CD4-positive, alpha-beta T cell treated with Interleukin-12 subunit alpha and Interleukin-12 subunit beta, for 1 hour (primary cell): ENCODE measurements around the gene ELK1.
A peak's percentile ranks its signal among the peaks of the same experiment; 100 is the strongest.
"Not testable (repeated sequence)": the region's sequence is repeated elsewhere in the genome, so short reads cannot be mapped to it uniquely, and the experiment has no call there.

Experiments used
- DNase-seq: peaks from one replicate; pipeline ENCODE4 v3.0.0-alpha.2; 2020

Gene ELK1, protein sequence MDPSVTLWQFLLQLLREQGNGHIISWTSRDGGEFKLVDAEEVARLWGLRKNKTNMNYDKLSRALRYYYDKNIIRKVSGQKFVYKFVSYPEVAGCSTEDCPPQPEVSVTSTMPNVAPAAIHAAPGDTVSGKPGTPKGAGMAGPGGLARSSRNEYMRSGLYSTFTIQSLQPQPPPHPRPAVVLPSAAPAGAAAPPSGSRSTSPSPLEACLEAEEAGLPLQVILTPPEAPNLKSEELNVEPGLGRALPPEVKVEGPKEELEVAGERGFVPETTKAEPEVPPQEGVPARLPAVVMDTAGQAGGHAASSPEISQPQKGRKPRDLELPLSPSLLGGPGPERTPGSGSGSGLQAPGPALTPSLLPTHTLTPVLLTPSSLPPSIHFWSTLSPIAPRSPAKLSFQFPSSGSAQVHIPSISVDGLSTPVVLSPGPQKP

DNA sequence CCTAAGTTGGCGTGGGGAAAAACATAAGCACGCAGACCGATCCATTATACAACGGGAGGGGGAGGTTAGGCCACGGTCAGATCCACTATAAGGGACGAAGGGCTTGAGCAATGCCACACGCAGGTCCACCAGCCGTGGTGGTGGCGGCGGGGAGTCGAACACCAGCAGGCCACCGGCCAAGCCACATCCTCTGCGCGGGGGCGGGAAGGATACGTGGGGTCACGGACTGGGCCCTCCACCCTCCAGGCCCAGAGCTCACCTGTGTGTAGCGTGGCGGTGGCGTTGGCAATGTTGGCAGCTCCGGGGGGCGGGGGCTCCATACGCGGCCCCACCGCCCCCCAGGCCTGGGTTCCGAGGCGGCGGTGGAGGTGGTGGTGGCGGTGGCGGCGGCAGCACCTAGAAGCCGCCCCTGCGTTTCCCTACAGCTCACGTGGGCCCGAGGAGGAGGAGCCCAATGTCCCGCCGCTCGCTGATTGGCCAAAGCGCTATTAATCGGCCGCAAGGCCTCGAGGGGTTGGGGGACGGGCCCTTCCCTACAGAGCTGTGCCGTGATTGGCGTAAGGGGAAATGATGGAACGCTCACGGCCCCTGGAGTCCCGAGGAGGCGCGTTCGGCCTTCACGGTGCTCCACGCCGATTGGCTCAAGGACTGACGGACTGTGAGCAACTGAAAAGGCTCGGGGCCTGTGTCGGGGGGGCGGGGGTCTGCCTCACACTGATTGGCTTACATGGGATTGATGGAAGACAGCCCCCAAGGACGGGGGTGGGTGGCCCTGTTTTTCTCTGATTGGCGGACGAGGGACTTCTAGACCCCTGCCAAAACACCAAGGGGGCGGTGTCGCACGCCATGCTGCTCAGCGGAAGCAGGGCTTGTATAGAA is at the start of gene ELK1:
TSS of gene ELK1 (minus strand) at position 400 of the 879 bp plus-strand sequence. CDS start 9,122 bp downstream, outside the sequence.
- DNase-seq: peak; percentile 93

DNA sequence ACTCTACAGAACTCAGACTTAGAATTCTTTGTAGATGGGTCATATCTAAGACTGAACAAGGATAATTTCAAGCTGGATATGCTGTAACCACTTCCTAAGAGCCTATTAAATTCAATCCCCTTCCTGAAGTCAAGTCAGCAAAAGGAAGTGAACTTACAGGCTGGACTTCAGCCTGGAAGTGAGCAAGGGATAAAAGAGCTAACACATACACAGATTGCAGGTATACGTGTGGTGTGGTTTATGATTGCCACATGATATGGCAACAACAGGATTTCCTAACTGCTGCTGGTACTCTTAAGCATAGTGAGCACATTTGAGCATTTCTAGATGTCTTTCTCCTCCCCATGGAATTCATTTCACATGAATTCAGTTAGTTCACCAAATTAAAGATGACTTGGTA is 46.8 kb upstream of the ELK1 start:
- DNase-seq: no peak

DNA sequence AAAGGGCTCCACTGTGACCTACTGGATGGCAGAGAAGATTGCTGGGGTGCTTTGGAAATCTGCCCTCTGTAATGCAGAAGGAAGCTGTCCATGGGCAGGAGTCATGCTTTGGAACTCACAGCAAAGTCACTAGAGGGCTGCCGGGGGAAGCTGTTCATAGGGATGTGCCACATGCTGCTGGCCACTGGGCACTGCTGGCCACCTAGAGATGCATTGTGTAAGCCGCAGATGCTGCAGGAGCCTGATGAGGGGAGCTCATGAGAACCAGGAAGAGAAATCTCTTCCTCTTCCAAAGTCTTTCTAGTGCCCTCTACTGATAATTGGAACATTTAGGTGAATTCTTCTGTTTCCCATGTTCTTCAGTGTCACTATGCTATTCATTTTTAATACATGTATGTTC is 39.8 kb upstream of the ELK1 start:
- no peak for DNase-seq

- DNase-seq: no peak
Measured at GRCh38 chrX:47687263-47687662, 36.9 kb upstream of the ELK1 start.

DNA sequence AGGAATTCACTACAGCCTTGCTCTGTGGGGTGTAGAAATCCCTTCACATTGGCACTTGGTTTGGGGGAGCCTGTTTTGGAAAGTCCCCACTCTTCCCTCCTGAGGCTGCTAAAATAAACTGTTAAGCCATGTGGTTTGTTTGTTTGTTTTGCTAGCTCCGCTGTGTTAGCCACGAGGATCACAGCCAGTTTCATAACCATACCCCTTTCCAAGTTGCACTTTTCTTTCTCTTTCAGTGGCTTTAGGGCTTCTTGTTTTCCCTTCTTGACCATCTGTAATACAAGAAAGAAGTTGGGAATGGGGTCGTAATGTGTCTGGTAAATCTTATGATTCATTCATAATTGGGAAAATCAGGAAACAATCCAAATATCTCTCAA is 33.5 kb upstream of the ELK1 start:
- no peak for DNase-seq

DNA sequence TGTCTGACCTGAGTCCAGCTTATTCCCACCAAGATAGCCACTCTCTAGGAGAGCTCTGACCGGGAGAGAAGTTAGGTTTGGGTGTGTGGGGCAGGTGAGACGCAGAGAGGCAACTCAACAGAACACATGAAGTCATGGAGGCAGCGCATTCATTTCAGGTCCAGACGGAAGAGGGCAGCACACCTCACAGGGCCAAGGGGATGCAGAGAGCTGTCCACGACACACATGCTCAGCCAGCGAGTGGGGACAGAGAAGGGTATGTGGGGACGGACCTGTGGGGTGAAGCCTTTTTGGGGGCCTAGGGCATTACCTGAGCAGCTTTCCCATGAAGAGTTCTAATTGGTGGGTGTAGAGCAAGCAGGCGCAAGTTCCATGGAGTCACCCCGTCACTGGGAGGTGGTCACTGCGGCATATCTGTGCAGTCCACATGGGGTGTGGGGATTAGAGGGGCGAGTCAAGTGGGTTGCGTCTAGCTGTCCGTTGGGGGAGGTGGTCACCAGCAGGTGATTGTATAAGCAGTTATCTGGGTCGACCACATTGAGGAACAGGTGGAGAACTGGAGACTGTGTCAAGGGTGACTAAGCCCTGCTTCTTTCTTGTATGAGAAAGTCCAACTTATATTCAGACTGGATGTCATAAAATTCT is 32.9 kb upstream of the ELK1 start:
- DNase-seq: no peak

- not testable (repeated sequence) for DNase-seq
Measured at GRCh38 chrX:47675959-47676859, 25.8 kb upstream of the ELK1 start.

DNA sequence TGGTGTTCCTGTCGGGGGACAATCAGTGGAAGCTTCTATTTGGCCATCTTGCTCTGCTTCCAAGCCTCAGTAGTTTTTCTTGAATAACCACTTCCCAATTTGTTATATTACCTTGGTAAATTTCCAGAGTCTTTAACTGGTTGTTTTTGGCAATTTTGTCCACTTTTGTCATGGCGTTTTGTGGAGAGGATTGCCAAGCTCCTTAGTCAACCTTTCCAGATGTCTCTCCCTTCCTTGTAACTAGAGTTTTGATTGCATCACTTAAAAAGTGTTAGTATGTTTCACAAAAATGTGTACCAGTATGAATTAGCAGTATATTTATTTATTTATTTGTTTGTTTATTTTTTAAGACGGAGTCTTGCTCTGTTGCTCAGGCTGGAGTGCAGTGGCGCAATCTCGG is 24.4 kb upstream of the ELK1 start:
- no peak for DNase-seq

- DNase-seq: not testable (repeated sequence)
Measured at GRCh38 chrX:47665797-47666196, 15.4 kb upstream of the ELK1 start.

GRCh38 chrX:47664737-47665136 is 14.4 kb upstream of the ELK1 start:
- DNase-seq: no peak

DNA sequence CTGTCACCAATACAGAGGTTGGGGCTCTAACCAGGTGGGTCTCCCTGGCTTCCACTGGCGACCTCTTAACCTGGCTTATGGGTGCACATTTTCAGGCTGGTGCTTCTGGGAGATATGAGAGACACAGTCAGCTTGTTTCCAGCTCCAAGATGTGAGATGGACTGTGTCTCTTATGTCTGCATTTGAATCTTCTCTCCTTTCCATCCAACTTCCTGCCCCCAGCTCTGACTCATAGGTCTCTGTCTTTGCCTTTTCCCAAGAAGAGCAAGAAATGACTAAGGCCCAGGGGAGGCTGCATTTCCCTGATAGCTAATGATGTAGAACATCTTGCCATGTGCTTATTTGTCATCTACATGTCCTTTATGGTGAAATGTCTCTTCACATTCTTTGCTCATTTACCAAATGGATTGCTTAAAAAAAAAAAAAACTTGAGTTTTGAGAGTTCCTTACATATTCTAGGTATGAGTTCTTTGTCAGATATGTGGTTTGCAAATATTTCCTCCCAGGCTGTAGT is 11.8 kb upstream of the ELK1 start:
- no peak for DNase-seq

DNA sequence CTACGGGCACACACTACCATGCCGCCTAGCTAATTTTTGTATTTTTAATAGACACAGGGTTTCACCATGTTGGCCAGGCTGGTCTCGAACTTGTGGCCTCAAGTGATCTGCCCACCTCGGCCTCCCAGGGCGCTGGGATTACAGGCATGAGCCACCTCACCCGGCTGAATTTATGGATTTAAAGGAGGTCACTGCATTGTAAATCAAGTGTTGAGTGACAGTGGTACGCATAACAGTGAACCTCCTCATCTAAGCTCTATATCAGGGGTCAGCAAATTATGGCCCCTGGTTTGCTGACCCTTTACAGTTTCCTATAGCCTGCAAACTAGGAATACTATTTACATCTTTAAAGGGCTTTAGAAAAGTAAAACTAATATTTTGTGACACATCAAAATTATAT is 11.2 kb upstream of the ELK1 start:
- DNase-seq: no peak

DNA sequence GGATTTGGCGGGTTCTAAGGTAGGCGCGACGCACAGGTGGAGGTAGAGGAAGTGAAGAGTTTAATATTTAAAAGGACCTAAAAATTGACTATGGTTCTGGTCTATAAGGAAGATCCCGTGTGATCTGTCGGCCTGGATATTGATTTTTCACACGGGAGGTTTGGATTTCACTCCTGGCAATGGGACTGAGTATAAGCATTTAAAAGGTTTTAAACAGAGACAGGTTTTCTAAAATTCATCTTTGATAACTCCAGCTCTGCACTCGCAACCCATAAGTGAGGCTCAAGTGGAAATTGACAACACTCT is 9.0 kb upstream of the ELK1 start:
- DNase-seq: no peak

DNA sequence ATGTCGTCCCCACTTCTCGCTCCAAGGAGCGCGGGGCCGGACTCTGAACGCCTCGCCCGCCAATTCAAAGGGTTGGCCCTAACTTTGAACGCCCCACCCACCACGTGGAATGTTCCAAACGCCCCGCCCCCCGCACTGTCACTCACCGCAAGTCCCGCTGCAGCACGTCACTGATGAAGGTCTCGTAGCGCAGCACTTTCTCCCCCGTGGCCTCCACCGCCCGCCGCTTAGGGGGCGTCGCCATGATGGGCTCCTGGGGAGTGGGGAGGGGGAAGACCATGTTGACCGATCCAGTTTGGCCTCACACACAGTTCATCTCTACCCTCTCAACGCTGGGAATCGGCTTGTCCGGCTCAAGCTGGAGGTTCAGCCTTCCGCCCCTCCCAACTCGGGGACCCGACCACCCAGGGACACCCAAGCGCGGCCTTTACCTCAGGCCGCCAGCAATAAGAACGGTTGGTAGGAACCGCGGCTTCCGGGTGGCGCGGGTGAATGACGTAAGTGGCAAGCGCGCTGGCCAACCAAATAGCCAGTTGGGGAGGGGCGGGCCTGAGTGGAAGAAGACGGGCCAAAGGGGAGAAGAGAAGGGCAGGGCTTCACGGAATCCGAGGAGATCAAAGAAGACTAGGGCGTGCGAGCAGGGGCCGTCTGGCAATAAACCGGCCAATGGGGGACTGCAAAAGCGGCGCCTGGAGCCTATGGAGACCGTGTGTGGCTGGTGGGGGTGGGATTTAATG is 8.5 kb upstream of the ELK1 start, which contains the start of gene UXT:
TSS of gene UXT (minus strand) at position 497 of the 737 bp plus-strand sequence. CDS start at position 244, 253 bp downstream.
- peak; percentile 94 for DNase-seq

- no peak for DNase-seq
Measured at GRCh38 chrX:47658301-47658683, 7.9 kb upstream of the ELK1 start.

DNA sequence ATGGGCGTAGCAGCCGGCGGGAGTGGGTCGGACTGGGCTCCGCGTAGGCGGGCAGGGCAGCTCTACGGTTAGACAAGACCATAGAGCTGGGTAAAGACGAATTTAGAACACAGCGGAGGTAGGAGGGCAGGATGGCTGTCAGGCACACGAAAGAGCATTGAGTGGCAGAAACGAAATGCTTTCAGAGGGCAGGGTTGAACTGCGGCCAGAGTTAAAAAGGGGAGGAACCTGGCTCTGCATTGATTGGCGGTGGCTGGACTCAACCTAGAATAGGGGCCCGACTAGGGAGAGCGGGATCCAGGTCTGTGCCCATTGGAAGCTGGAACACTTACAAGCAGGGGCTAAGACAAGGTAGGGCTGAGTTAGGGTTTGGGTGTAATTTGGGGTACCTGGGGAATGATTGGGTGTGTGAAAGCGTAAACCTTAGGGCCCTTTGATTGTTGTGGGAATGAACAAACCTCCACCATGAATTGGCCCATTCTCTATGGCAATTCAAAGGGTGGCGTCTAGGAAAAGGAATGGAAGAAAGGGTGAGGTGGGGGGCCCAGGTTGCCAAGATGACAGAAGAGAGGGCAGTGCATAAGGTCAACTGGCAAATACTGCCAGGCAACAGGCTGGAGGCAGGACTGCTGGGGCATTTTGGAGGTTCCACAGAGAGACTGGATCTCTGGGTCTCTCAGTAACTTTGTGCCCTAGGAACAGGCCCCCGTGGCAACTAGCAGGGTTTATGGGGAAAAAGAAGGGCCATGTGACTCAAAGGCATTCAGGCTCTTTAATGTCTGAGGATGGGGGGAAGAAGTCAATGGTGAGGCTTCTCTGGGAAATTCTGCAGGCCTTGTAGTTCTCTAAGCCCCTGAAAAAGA is 911 bp upstream of the ELK1 start:
- DNase-seq: no peak

DNA sequence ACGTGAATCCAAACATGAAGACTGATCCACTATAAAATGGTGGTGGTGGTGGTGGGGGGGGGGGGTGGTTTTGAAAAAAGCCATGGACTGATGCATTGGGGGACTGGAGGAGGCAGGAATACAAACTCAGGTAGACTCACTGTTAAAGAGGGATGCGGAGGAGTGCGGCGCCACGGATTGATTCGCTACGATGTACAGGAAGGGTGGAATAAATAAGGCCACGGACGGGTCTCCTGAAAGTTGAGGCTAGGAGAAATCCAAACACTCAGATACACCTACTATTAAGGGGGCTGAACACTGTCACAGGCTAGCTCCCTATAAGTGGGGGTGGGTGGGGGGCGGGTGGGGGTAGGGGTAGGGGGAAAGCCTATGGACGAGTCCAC is 591 bp downstream of the ELK1 start:
- no peak for DNase-seq

DNA sequence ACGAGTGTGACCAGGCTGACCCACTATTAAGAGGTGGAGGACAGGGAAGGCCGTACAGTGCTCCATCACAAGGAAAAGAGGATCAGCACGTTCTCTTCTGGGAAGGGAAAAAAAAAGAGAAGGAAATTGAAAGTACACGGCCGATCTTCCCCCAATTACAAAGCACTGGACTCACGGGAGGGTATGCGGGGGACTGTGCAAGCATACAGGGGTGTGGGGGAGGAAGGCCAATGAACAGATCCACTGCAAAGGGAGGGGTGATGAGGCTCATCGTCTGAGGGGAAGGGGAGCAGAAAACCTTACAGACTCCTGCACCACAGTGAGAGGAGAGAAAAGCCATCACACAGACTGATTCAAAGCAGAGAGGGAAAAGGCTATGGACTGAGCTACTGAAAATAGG is 1.1 kb downstream of the ELK1 start:
- DNase-seq: no peak

DNA sequence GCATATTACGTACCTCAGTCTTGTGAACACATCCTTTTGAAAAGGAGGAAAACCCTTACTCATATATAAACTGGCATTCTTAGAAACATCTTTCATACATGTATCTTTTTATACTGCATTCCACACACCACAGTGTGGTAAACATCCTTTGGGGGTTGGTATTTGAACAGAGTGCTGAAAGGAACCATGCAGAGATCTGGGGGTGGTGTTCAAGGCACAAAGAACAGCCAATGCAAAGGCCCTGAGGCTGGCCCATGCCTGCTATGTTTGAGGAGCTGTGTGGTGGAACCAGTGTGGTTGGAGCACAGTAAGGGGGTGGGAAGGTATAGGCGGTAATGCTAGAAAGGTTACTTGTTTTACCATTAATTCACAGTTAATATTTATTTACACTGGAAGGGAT is 2.0 kb downstream of the ELK1 start:
- DNase-seq: no peak

- DNase-seq: no peak
Measured at GRCh38 chrX:47646636-47647035, 3.7 kb downstream of the ELK1 start.

DNA sequence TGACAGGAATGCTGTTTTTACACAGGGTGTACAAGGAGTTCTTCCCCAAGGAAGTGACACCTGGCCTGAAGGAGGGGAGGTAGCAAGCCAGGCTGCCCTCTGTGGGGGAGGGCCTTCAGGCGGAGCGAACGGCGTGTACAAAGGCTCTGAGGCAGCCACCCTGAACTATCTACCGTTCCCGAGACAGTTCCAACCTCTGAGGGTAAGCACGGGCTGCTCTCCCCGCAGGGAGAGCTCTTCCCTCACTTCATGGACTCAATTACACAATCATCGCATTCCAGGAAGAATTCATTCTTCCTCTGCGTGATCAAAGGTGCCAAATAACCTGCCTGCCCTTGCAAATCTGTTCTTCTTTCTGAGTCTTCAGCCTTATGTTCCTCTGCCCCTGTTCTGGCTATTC is 4.8 kb downstream of the ELK1 start:
- DNase-seq: no peak
